Stomach (tissue), 4 donors: ENCODE results near the gene CFAP20DC.

Experiments used
- POLR2A ChIP-seq, 4 donors: fragments of 450-650 bp; IDR thresholded peaks; one replicate each; pipeline ENCODE4 v1.6.1; 2016; ENCODE audit warnings: antibody characterized with exemption in 4 of 4, control low read depth in 2 of 4, mild to moderate bottlenecking in 1 of 4, moderate library complexity in 1 of 4
- TF ChIP-seq, protein P1 (sequence below), 7 experiments: fragments of 450-650 bp in 4 of 7; fragments of 200-600 bp in 3 of 7; sonication (generic) in 3 of 7; IDR thresholded peaks; one replicate each; pipeline ENCODE4 v1.5.1; 2016 to 2019; ENCODE audit warnings: antibody characterized with exemption in 7 of 7, control low read depth in 2 of 7, mild to moderate bottlenecking in 1 of 7

DNA sequence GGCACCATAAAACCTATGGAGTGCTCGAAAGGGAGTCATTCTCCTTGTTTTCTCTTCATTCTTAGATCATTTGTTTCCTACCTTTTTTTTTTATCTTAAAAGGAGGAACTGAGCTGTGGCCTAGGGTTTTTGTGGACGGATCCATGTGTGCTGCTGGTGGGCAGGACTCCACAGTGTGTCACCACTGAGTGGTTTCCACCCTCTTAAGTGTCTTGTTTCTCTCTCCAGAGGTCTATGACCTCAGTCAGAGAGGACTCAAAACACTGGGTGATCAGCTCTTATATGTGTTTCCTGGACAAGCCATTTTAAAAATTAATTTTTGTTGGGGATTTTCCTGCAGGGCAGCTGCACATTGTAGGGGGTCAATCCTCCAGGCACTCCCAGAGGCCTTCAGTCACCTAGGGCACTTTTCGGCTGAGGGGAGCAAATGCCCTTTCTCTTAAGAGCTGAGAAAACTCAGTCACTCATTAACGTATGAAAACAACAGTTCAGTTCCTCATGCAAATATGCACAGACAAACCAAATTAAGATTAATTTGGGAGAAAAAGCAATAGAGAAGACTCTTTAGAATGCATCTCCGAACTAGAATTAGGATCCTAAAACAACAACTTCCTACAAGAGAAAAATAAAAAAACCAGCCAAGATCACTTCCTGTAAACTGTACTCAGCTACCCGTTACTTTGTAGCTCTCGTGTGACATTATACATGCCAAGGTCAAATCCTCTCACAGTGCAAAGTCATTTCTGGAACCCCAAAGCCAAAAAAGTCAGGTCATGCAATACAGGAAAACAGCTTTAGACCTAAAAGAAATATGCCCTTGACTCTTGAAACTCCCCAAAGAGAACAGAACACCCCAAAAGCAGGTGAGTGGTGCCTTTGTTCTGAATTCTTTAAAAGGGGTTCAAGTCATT lies 355.6 kb downstream of the CFAP20DC start:
- TF ChIP-seq, protein P1, sequence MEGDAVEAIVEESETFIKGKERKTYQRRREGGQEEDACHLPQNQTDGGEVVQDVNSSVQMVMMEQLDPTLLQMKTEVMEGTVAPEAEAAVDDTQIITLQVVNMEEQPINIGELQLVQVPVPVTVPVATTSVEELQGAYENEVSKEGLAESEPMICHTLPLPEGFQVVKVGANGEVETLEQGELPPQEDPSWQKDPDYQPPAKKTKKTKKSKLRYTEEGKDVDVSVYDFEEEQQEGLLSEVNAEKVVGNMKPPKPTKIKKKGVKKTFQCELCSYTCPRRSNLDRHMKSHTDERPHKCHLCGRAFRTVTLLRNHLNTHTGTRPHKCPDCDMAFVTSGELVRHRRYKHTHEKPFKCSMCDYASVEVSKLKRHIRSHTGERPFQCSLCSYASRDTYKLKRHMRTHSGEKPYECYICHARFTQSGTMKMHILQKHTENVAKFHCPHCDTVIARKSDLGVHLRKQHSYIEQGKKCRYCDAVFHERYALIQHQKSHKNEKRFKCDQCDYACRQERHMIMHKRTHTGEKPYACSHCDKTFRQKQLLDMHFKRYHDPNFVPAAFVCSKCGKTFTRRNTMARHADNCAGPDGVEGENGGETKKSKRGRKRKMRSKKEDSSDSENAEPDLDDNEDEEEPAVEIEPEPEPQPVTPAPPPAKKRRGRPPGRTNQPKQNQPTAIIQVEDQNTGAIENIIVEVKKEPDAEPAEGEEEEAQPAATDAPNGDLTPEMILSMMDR (IDR thresholded peaks at IDR 0.05): no peak
- no peak for TF ChIP-seq POLR2A (IDR thresholded peaks at IDR 0.05)
